GM18951 (cell line): ENCODE measurements around the gene DUSP7.
"Not testable (repeated sequence)": the region's sequence is repeated elsewhere in the genome, so short reads cannot be mapped to it uniquely, and the experiment has no call there.

Experiments
- POLR2A ChIP-seq: IDR thresholded peaks from 4 replicates; pipeline ENCODE4 v1.6.1; 2011; ENCODE audit warnings: mild to moderate bottlenecking; ENCODE audit not compliant: insufficient read length, insufficient read depth; ENCODE audit errors: extremely low read depth
- in situ Hi-C: fragments of 300-500 bp; cut with MboI; formaldehyde crosslinking; loops from one replicate; pipeline ENCODE4 v1.12.0; 2022; ENCODE audit warnings: low sequenced_read_pairs, mixed read lengths, inconsistent platforms; ENCODE audit not compliant: unreplicated experiment

The DUSP7 gene

DNA sequence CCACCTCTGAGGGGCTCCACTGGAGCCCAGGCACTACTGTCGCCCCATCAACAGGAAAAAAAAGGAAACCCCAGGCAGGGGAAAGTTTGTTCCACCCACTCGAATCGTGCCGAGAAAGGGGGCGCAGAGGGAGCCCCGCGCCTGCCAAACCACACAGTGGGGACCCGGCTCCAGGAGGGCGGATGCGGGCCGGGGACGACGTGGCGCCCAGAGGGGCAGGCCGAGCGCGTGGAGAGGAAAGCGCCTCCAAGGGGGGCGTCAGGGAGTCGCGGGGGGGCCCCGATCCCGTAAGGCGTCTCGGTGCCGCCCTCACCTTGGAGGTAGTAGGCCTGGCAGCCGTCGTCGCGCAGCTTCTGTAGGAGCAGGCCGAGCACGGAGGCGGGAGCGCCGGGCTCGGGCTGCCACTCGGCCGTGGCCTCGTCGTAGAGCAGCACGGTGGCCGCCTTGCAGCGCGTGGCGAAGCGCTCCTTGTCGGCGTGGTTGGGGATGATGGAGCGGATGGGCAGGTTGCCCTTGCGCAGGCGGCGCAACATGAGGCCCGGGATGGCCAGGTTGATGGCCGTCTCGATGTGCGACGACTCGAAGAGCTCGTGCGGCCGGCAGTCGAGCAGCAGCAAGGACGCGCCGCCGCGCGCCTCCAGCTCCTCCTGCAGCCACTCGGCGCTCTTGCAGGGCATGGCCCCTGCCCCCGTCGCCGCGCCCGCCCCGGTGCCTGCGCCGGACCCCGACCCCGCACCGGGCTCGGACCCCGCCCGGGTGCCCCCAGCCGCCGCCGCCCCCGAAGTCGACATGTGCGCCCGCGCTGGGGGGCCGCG is 627 bp downstream of the DUSP7 start:
- in situ Hi-C loops, result no loop called here
- no peak for TF ChIP-seq POLR2A

DNA sequence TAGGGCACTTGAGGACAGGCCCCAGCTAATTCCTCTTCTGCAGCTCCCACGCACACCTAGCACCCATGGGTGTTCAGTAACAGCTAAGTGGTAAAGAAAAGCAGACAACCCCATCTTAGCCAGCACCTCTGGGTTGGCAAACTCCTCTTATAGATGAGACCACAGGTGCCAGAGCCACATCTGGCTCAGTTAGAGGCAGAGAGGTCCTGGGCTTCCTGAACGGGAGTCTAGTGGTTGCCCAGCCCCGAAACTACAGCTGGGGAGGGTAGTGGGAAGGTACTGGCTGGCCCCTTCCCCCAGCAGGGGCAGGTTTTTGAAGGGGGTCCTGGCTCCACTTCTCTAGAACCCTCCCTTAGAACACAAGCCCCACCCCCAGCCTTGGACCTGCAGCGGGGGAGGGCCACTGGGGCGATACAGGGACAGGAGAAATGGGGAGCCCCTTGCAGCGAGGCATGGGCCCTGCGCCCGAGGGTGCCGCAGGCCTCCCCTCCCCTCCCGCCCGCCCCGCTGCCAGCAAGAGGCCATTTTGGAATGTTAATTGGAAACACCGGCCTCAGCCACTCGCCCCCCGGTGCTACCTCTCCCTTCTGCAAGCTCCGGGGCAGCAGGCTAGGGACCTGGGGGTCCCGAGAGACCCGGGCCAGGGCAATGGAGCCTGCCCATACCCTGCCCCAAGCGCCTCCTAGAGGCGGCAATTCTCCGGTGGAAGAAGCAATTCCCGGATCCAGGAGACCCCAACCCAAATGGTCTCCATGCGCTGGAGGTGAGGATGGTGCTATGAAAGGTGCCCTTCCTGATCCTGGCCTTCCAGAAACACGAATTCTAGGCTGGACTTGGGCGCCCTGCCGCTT is 1.5 kb downstream of the DUSP7 start:
- TF ChIP-seq POLR2A, result no peak
- in situ Hi-C loops, result no loop called here

DNA sequence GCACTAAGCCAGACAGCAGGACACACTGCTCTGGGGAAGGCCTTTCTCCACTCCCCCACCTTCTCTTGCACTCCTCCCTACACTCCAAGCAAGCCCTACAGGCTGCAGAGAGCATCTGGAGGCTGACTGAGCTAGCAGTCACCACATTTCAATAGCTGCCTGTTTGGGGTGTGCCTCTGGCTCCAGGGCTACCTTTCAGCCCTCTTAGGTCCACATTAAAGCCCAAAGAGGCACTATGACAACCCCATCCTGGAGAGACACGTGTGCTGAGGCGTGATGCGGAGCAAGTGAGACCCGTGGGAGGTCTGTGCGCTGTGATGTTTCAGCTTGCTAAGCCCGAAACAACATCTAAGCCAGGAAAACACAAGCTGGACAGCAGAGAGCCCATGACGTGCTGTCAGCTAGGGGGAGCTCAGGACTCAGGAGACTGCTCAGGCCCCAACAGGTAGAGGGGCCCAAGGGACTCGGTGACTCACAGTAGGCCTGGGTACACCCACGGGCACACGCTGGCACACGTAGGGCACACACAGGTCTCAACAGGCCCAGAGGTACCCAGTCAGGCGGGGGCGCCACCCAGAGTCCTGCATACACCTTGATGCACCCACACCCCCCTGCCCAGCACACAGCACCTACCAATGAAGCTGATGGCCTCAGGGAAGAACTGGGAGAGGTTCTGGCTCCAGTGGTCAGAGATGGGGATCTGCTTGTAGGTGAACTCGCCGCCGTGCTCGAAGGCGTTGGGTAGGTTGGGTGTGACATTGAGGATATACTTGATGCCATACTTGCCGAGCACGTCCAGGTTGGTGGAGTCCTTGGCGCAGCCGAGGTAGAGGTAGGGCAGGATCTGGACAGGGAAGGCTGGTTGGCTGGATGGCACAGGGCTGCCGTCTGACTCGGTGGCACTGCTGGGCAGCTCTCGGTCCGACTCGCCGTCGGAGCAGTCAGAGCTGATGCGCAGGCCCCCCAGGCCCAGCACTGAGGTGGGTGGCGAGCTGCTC is 2.8 kb downstream of the DUSP7 start:
- TF ChIP-seq POLR2A, result no peak
- in situ Hi-C loops, result no loop called here

DNA sequence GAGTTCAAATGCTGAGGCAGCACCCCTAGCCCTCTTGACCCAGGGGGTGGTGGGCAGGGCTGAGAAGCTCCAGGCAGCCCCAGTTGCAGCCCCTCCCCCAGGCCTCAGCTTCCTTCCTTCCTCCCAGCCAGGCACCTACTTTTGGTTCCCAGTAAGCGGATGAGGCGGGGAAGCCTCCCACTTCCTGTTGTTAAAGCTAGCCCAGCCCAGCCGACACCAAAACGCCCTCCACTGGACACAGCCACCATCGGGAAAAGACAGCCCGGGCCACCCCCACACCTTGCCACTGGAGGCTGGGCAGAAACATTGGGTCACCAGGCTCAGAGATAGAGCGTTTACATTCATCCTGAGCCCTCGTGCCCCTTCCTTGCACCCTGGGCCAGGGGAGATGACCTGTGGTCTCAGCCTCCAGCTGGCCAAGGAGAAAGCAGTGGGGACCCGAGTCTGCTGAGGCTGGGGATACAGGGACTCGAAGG is 3.5 kb downstream of the DUSP7 start:
- in situ Hi-C loops, result no loop called here
- TF ChIP-seq POLR2A, result no peak

DNA sequence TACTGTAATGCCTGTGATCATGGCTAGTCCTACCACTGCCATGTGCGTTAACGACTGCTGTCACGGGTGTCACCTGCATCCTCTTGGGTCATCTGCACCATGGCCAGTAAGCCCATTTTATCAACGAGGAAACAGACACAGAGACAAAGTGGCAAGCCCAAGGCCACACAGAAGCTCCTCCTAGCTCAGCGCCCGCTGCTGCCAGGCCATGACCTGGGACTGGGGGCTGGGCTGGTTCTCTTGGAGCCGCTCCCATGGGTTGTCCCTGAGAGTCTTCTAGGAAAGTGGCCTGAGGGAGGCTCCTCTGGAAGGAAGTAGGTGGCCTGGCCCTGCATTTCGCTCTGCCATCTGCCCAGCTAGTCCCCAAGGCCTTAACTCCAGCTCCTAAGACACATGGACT is 4.9 kb downstream of the DUSP7 start:
- no peak for TF ChIP-seq POLR2A
- in situ Hi-C loops, result no loop called here

DNA sequence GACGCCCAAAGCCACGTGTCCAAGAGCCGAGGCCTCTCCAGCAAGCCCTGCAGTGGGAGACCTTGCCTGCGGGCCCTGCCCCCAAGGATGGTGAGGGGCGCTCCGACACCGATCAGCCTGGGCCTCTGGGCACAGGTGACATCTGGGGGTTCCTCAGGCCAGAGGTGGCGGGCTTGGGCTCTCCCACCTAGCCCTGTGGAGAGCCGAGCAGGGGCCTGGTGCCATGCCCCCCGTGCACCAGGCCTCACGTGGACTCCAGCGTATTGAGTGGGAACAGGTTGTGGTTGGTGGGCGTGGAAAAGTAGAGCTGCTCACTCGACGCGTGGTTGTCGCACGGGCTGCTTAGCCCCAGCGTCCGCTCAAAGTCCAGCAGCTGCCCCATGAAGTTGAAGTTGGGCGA is 5.8 kb downstream of the DUSP7 start:
- TF ChIP-seq POLR2A, result no peak

DNA sequence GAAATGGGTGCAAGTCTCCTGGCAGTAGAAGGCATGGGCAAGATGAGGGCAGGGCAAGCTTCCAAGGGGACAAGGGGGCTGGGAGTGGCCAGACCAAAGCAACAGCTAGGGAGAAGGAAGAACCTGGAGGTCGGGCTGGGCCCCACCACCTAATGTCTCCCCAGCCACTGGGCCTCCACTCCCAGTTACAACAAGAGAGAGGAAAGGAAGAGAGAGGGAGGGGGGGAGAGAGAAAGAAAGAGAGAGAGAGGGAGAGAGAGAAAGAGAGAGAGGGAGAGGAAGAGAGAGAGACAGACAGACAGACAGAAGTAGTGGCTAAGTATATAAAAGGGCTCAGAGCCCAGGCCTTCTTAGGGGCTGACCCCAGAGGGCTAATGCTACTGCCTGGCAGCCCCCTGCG is 6.9 kb downstream of the DUSP7 start:
- TF ChIP-seq POLR2A, result no peak
- in situ Hi-C loops, result no loop called here

More for the DNA sequence above, 5.8 kb downstream of the DUSP7 start:
- in situ Hi-C loops, result no loop called here

DNA sequence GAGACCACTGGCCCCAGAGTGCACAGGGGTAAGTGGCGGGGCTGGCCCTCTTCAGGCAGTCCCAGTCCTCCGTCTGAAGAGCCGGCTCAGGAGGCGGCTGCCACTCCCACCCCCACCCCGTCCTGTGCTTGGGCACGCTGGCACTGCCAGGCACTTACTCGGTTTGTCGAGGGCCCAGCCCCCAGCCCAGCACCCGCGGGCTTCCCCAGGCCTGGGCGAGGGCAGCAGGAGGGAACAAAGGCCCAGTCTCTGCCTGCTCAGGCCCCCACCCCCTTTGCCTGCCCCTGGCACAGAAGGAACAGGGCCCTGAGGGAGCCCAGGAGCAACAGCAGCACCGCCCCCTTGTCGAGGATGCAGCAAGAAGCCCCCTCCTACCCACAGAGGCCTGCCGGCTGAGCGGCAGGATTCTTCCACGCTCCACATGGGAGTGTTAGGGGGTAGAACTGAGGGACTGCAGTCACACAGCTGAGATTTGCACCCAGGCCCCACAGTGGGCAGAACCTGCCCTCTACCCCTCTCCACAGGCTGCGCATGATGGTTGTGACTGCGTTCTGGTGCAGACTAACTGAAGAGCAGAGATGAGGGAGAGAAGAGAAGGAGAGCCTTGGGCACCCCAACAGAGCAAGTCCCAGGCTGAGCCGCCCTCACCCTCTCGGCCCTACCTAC is 8.9 kb downstream of the DUSP7 start:
- no peak for TF ChIP-seq POLR2A
- in situ Hi-C loops, result no loop called here

DNA sequence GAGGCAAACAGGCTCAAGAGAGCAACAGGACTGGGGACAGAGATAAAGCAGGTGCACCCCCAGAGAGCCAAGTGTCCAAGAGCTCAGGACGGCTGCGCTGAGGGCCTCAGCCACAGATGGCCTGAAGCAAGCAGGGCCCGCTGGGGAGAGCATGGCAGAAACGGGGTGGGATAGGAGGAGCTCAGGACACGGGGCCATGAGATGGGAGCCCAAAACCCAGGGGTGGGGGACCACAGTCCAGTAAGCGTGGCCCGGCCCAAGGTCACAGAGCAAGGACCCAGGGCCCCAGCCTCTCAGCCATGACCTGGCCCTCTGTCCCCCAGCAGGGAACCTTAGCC is 9.5 kb downstream of the DUSP7 start:
- no peak for TF ChIP-seq POLR2A
- in situ Hi-C loops, result no loop called here

DNA sequence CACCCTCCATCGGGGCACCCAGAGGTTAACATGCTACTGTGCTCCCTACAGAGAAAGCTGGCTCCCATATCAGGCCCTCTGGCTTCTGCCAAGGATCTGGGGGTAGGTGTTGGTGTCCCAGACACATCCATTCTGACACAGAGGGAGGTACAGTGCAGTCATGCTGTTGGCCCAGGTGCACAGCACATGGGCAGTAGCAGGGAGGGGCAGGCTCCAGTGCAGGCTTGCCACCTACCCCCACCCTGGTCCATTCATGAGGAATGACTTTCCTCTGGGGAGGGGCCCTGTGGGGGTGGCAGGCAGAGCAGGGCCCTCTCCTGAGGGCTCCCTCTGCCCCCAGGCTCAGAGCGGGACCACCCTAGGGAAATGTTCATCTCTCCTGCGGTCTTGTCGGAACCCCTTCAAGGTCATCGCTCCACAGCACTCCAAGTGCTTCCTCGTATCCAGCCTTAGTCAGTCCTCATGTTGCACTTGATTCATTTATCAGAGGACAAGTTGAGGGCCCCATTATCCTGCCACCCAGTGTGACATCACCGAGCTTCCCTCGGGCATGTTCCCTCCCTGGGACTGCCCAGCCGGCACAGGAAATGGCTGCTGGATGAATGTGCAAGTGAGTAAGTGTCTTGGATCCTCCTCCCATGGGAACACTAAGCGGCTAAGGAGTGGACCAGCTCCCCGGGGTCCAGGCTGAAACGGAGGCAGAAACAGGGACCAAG is 10.0 kb downstream of the DUSP7 start:
- no peak for TF ChIP-seq POLR2A
- in situ Hi-C loops, result no loop called here

DNA sequence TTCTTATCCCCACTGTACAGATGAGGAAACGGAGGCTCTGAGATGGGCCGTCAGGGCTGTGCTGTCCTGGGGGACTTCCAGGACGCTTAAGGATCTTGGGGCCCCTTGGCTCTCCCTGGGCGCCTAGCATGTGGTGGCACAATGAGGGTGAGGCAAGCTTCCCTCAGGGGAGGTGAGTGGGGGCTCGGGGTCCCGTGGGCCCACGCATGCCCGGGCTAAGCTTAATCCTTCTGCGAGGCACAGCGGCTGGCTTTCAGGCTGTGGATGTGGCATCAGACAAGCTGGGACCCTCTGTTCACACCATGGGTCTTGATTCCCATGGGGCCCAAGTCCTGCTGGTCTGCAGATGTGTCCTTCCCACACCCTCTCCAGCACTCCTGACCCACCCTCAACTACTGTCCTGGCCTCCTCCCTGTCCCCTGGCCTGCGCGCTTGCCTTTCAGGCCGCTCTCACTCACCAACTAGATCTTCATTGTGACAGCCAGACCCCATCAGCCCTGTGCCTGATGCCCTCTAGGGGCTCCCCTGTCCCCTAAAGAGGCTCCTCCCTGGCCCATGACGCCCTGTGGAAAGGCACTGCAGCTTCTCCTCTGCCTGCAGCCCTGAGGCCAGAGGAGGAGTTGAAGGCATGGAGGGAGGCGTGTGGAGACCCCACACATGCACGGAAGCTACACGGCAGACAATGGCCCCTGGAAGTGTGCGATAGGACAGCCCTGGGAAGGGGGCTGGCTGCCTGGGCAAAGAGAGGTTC is 11.3 kb downstream of the DUSP7 start:
- no peak for TF ChIP-seq POLR2A
- in situ Hi-C loops, result no loop called here

DNA sequence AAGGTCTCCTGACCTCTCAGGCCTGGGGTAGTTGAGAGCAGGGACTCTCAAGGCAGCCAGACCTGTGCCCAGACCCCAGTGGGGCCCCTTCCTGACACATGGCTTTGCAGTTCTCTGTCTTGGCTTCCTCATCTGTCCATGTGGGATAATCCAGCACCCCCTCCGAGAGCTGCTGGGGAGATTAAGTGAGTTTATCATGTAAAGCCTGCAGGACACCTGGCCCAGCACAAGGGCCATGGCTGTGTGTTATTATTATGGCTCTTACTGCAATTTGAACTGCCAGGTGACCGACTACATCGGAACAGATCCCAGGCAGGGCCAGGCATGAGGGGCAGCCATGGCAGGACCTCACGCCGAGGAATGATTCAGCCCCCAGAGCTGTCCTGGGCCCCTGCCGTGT is 12.6 kb downstream of the DUSP7 start:
- in situ Hi-C loops, result no loop called here
- no peak for TF ChIP-seq POLR2A

DNA sequence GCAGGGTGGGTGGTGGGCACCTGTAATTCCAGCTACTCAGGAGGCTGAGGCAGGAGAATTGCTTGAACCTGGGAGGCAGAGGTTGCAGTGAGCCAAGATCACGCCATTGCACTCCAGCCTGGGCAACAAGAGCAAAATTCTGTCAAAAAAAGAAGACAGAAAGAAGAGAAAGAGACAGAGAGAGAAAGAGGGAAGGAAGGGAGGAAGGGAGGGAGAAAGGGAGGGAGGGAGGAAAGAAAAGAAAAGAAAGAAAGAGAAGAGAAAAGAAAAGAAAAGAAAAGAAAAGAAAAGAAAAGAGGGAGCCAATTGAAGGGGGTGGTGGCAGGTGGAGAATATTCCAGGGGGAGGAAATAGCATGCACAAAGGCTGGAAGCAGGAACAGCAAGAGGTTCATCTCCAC is 13.3 kb downstream of the DUSP7 start:
- in situ Hi-C loops, result not testable (repeated sequence)
